OCI-LY3 (cell line): ENCODE results near the gene ZFYVE28.

ENCODE experiments used
- H2AFZ ChIP-seq: fragments of 200-600, 300-600 bp; shearing (Covaris generic); 2 replicates; pipeline ENCODE4 v1.6.0; 2014; ENCODE audit warnings: antibody characterized with exemption, low read depth, low read length
- H3K27ac ChIP-seq: fragments of 200-600, 300-600 bp; sonication (generic); 2 replicates; pipeline ENCODE4 v1.5.1; 2014; ENCODE audit warnings: mild to moderate bottlenecking, low read length, moderate library complexity, mixed read lengths
- H3K27me3 ChIP-seq: fragments of 200-600, 300-600 bp; sonication (generic); 2 replicates; pipeline ENCODE4 v1.6.1; 2014; ENCODE audit warnings: low read depth, low read length, mixed read lengths
- H3K36me3 ChIP-seq: fragments of 200-600, 300-600 bp; sonication (generic); replicated peaks from 2 replicates; pipeline ENCODE3; 2014; ENCODE audit warnings: low read depth, low read length, mixed read lengths
- H3K4me1 ChIP-seq: fragments of 300-600, 200-600 bp; sonication (generic); 2 replicates; pipeline ENCODE4 v1.6.1; 2014; ENCODE audit warnings: low read length, mixed read lengths
- H3K4me2 ChIP-seq: fragments of 200-600, 300-600 bp; sonication (generic); 2 replicates; pipeline ENCODE4 v1.6.1; 2014; ENCODE audit warnings: low read length, mixed read lengths
- H3K4me3 ChIP-seq: fragments of 300-600, 200-600 bp; sonication (generic); 2 replicates; pipeline ENCODE4 v1.5.1; 2014; ENCODE audit warnings: antibody characterized with exemption, mild to moderate bottlenecking, low read length, moderate library complexity
- H3K79me2 ChIP-seq: fragments of 300-600, 200-600 bp; shearing (Covaris generic); 2 replicates; pipeline ENCODE4 v1.6.1; 2014; ENCODE audit warnings: mild to moderate bottlenecking, low read length, mixed read lengths
- H3K9ac ChIP-seq: fragments of 300-600, 200-600 bp; shearing (Covaris generic); 2 replicates; pipeline ENCODE4 v1.6.0; 2014; ENCODE audit warnings: mild to moderate bottlenecking, low read length, moderate library complexity
- H3K9me3 ChIP-seq: fragments of 200-600, 300-600 bp; shearing (Covaris generic); 2 replicates; pipeline ENCODE4 v1.6.1; 2014; ENCODE audit warnings: low read length, mixed read lengths; ENCODE audit not compliant: insufficient read depth
- H4K20me1 ChIP-seq: fragments of 200-600, 300-600 bp; sonication (generic); 2 replicates; pipeline ENCODE4 v1.6.1; 2016; ENCODE audit warnings: low read length, mixed read lengths; ENCODE audit not compliant: insufficient read depth
- CTCF ChIP-seq: fragments of 200-600, 300-600 bp; sonication (generic); IDR thresholded peaks from 2 replicates; pipeline ENCODE4 v1.5.1; 2014; ENCODE audit warnings: antibody characterized with exemption, low read length, low read depth
- EZH2phosphoT487 ChIP-seq: fragments of 200-600 bp; shearing (Covaris generic); IDR thresholded peaks from 2 replicates; pipeline ENCODE4 v1.6.1; 2018; ENCODE audit warnings: antibody characterized with exemption, mixed run types, low read depth

Gene ZFYVE28

GRCh38 chr4:2348786-2349185 is 69.7 kb downstream of the ZFYVE28 start:
- Histone ChIP-seq H3K4me3 (no peak overlapping the region), H3K79me2 (no peaks in the 10 kb centered on the region), H3K27ac (no peak overlapping the region), H3K9ac (no peak overlapping the region), H3K4me1 (no peaks in the 10 kb centered on the region), H3K4me2 (no peak overlapping the region), H4K20me1 (no peaks in the 10 kb centered on the region), H3K36me3 (no peaks in the 10 kb centered on the region), H3K27me3 (no peaks in the 10 kb centered on the region), H2AFZ (no peak overlapping the region), H3K9me3 (no peaks in the 10 kb centered on the region)
- TF ChIP-seq CTCF (no peak), EZH2phosphoT487 (no peak)

- TF ChIP-seq CTCF (no peak), EZH2phosphoT487 (no peak)
- H3K27me3 ChIP-seq: no peaks in the 10 kb centered on the region
- H3K27ac ChIP-seq: no peak overlapping the region
- no peak overlapping the region for H2AFZ ChIP-seq
- H3K4me2 ChIP-seq: no peak overlapping the region
- no peak overlapping the region for H3K4me3 ChIP-seq
- H3K36me3 ChIP-seq: no peaks in the 10 kb centered on the region
- H3K9ac ChIP-seq: no peak overlapping the region
- H4K20me1 ChIP-seq: no peaks in the 10 kb centered on the region
- no peaks in the 10 kb centered on the region for H3K9me3 ChIP-seq
- no peaks in the 10 kb centered on the region for H3K4me1 ChIP-seq
- H3K79me2 ChIP-seq: no peaks in the 10 kb centered on the region
Measured at GRCh38 chr4:2347190-2347589, 71.3 kb downstream of the ZFYVE28 start.

- Histone ChIP-seq H3K4me3 (no peak overlapping the region), H3K4me2 (no peak overlapping the region), H3K4me1 (no peaks in the 10 kb centered on the region), H3K27ac (no peak overlapping the region), H2AFZ (no peak overlapping the region), H4K20me1 (no peaks in the 10 kb centered on the region), H3K9ac (no peak overlapping the region), H3K27me3 (no peaks in the 10 kb centered on the region), H3K36me3 (no peaks in the 10 kb centered on the region), H3K79me2 (no peaks in the 10 kb centered on the region), H3K9me3 (no peaks in the 10 kb centered on the region)
- TF ChIP-seq EZH2phosphoT487: no peak
- TF ChIP-seq CTCF: no peak
Measured at GRCh38 chr4:2343476-2343875, 75.0 kb downstream of the ZFYVE28 start.

GRCh38 chr4:2341911-2342652 is 76.4 kb downstream of the ZFYVE28 start:
- H3K4me2 ChIP-seq: no peak overlapping the region
- H3K36me3 ChIP-seq: no peaks in the 10 kb centered on the region
- no peak overlapping the region for H3K9ac ChIP-seq
- TF ChIP-seq CTCF: no peak
- no peak for TF ChIP-seq EZH2phosphoT487
- H3K27ac ChIP-seq: no peak overlapping the region
- H3K4me3 ChIP-seq: no peak overlapping the region
- no peaks in the 10 kb centered on the region for H3K79me2 ChIP-seq
- no peaks in the 10 kb centered on the region for H3K9me3 ChIP-seq
- no peak overlapping the region for H2AFZ ChIP-seq
- H3K27me3 ChIP-seq: no peaks in the 10 kb centered on the region
- no peaks in the 10 kb centered on the region for H3K4me1 ChIP-seq
- no peaks in the 10 kb centered on the region for H4K20me1 ChIP-seq
